ENCODE data around the gene ADCY9. TPM values are rescaled to one million over a fixed set of nuclear protein-coding genes. Genes with fewer than 3 reads are reported as not detected.
"Not testable (repeated sequence)": the region's sequence is repeated elsewhere in the genome, so short reads cannot be mapped to it uniquely, and the experiment has no call there.

The ADCY9 gene
- total RNA-seq, 5 donors from 2014 or later (not counting 1 experiment from before 2014, with no cell fraction given): 7.9 to 15.7 (median 11.6) TPM

GRCh38 chr16:3938471-3938842, 177.8 kb downstream of the ADCY9 start:
- ChIA-PET POLR2A (no interaction called here), CTCF (interaction anchor here in 1 of 2 donors (0.6 kb wide), 3 partner anchors 66 to 334 kb away, joined by 3 to 5 read pairs (median 4); partner anchors contain the start of gene TFAP4)
- DNase-seq (peak in 1 of 35 experiments; percentile 1), ATAC-seq (replicated peaks in 1 of 4) (peak in 1 of 4 experiments; percentile 51)
- Histone ChIP-seq H3K9me3 (no peaks in the 10 kb centered on the region), H3K27me3 (replicated peaks in 1 of 2; ENCODE audit: control insufficient read depth in 2 of 2, extremely low read depth in 1 of 2, insufficient read depth in 2 of 2, low read length in 1 of 2) (peaks cover 0 to 13% of the 10 kb centered on the region in 2 experiments), H3K27ac (ENCODE audit: low read length) (no peak overlapping the region), H3K4me3 (ENCODE audit: control insufficient read depth in 1 of 2, extremely low read depth in 1 of 2, low read length in 1 of 2) (peak overlapping the region in 1 of 2 donors; percentile 34), H3K4me1 (ENCODE audit: control insufficient read depth in 1 of 2, extremely low read depth in 1 of 2, insufficient read depth in 2 of 2, low read length in 2 of 2) (peaks cover 0 to 11% of the 10 kb centered on the region in 2 experiments), H3K36me3 (ENCODE audit: control insufficient read depth in 2 of 2, extremely low read depth in 1 of 2, insufficient read depth in 1 of 2, low read length in 1 of 2) (no peaks in the 10 kb centered on the region)
- Mint-ChIP-seq H3K9me3 (no peaks in the 10 kb centered on the region), H3K27ac (no peak overlapping the region), H3K4me3 (peak overlapping the region in 2 of 3 donors; percentile 21 to 49), H3K4me1 (peaks cover 0 to 4% (median 4%) of the 10 kb centered on the region in 3 donors), H3K36me3 (no peaks in the 10 kb centered on the region), H3K27me3 (no peaks in the 10 kb centered on the region)
- 62% methylated on average over 17 of the region's 19 CpGs for WGBS (ENCODE audit: insufficient coverage)

- WGBS (ENCODE audit: insufficient coverage): 94% methylated on average over 9 of the region's 13 CpGs
- Histone ChIP-seq H3K36me3 (ENCODE audit: control insufficient read depth in 2 of 2, extremely low read depth in 1 of 2, insufficient read depth in 1 of 2, low read length in 1 of 2) (no peaks in the 10 kb centered on the region), H3K27me3 (replicated peaks in 1 of 2; ENCODE audit: control insufficient read depth in 2 of 2, extremely low read depth in 1 of 2, insufficient read depth in 2 of 2, low read length in 1 of 2) (peaks cover 0 to 13% of the 10 kb centered on the region in 2 experiments), H3K27ac (ENCODE audit: low read length) (no peak overlapping the region), H3K4me3 (ENCODE audit: control insufficient read depth in 1 of 2, extremely low read depth in 1 of 2, low read length in 1 of 2) (no peak overlapping the region), H3K9me3 (no peaks in the 10 kb centered on the region), H3K4me1 (ENCODE audit: control insufficient read depth in 1 of 2, extremely low read depth in 1 of 2, insufficient read depth in 2 of 2, low read length in 2 of 2) (peaks cover 0 to 11% of the 10 kb centered on the region in 2 experiments)
- no peak overlapping the region for H3K4me3 Mint-ChIP-seq
- no peak overlapping the region for H3K27ac Mint-ChIP-seq
- H3K4me1 Mint-ChIP-seq: peaks cover 0 to 4% (median 4%) of the 10 kb centered on the region in 3 donors
- DNase-seq: no peak
- POLR2A ChIA-PET: interaction anchor here in 1 of 2 donors (0.6 to 1.1 kb wide), 2 partner anchors 26 to 312 kb away, joined by 4 to 5 read pairs; no protein-coding TSS in a partner anchor
- H3K27me3 Mint-ChIP-seq: no peaks in the 10 kb centered on the region
- CTCF ChIA-PET: interaction anchor here in 1 of 2 donors (0.6 kb wide), 1 partner anchor 1915 kb away, joined by 6 read pairs; no protein-coding TSS in a partner anchor
- ATAC-seq (replicated peaks in 1 of 4): no peak
- no peaks in the 10 kb centered on the region for H3K9me3 Mint-ChIP-seq
- H3K36me3 Mint-ChIP-seq: no peaks in the 10 kb centered on the region
Measured at GRCh38 chr16:3937066-3937875, 179.0 kb downstream of the ADCY9 start.

- H3K27ac ChIP-seq (ENCODE audit: low read length): no peak overlapping the region
- peaks cover 0 to 11% of the 10 kb centered on the region in 2 experiments for H3K4me1 ChIP-seq (ENCODE audit: control insufficient read depth in 1 of 2, extremely low read depth in 1 of 2, insufficient read depth in 2 of 2, low read length in 2 of 2)
- H3K9me3 ChIP-seq: no peaks in the 10 kb centered on the region
- Mint-ChIP-seq H3K27ac (no peak overlapping the region), H3K36me3 (no peaks in the 10 kb centered on the region), H3K9me3 (no peaks in the 10 kb centered on the region), H3K27me3 (no peaks in the 10 kb centered on the region), H3K4me1 (peaks cover 0 to 4% (median 4%) of the 10 kb centered on the region in 3 donors), H3K4me3 (no peak overlapping the region)
- WGBS (ENCODE audit: insufficient coverage): 100% methylated on average over 1 of the region's 4 CpGs
- ChIA-PET POLR2A (no interaction called here), CTCF (no interaction called here)
- peaks cover 0 to 13% of the 10 kb centered on the region in 2 experiments for H3K27me3 ChIP-seq (replicated peaks in 1 of 2; ENCODE audit: control insufficient read depth in 2 of 2, extremely low read depth in 1 of 2, insufficient read depth in 2 of 2, low read length in 1 of 2)
- no peak for ATAC-seq (replicated peaks in 1 of 4)
- DNase-seq: no peak
- no peaks in the 10 kb centered on the region for H3K36me3 ChIP-seq (ENCODE audit: control insufficient read depth in 2 of 2, extremely low read depth in 1 of 2, insufficient read depth in 1 of 2, low read length in 1 of 2)
- no peak overlapping the region for H3K4me3 ChIP-seq (ENCODE audit: control insufficient read depth in 1 of 2, extremely low read depth in 1 of 2, low read length in 1 of 2)
Measured at GRCh38 chr16:3935921-3936320, 180.3 kb downstream of the ADCY9 start.

GRCh38 chr16:3934491-3935181, 181.6 kb downstream of the ADCY9 start:
- no peak for ATAC-seq (replicated peaks in 1 of 4)
- no peak overlapping the region for H3K4me3 Mint-ChIP-seq
- peaks cover 0 to 11% of the 10 kb centered on the region in 2 experiments for H3K4me1 ChIP-seq (ENCODE audit: control insufficient read depth in 1 of 2, extremely low read depth in 1 of 2, insufficient read depth in 2 of 2, low read length in 2 of 2)
- H3K27me3 Mint-ChIP-seq: no peaks in the 10 kb centered on the region
- ChIA-PET POLR2A (interaction anchor here in 1 of 2 donors (0.6 kb wide), 1 partner anchor 404 kb away, joined by 4 read pairs; no protein-coding TSS in a partner anchor), CTCF (interaction anchor here in 1 of 2 donors (0.6 kb wide), 1 partner anchor 1067 kb away, joined by 10 read pairs; no protein-coding TSS in a partner anchor)
- no peaks in the 10 kb centered on the region for H3K36me3 Mint-ChIP-seq
- no peak overlapping the region for H3K27ac Mint-ChIP-seq
- H3K36me3 ChIP-seq (ENCODE audit: control insufficient read depth in 2 of 2, extremely low read depth in 1 of 2, insufficient read depth in 1 of 2, low read length in 1 of 2): no peaks in the 10 kb centered on the region
- H3K9me3 Mint-ChIP-seq: no peaks in the 10 kb centered on the region
- no peaks in the 10 kb centered on the region for H3K9me3 ChIP-seq
- H3K4me1 Mint-ChIP-seq: peaks cover 0 to 4% (median 4%) of the 10 kb centered on the region in 3 donors
- H3K4me3 ChIP-seq (ENCODE audit: control insufficient read depth in 1 of 2, extremely low read depth in 1 of 2, low read length in 1 of 2): no peak overlapping the region
- H3K27ac ChIP-seq (ENCODE audit: low read length): no peak overlapping the region
- WGBS (ENCODE audit: insufficient coverage): 83% methylated on average over 5 of the region's 13 CpGs
- no peak for DNase-seq
- H3K27me3 ChIP-seq (replicated peaks in 1 of 2; ENCODE audit: control insufficient read depth in 2 of 2, extremely low read depth in 1 of 2, insufficient read depth in 2 of 2, low read length in 1 of 2): peaks cover 0 to 13% of the 10 kb centered on the region in 2 experiments

GRCh38 chr16:3927147-3927546, 189.1 kb downstream of the ADCY9 start:
- 100% methylated on average over 1 of the region's 2 CpGs for WGBS (ENCODE audit: insufficient coverage)
- CTCF ChIA-PET; H3K27me3 ChIP-seq (replicated peaks in 1 of 2; ENCODE audit: control insufficient read depth in 2 of 2, extremely low read depth in 1 of 2, insufficient read depth in 2 of 2, low read length in 1 of 2); POLR2A ChIA-PET; H3K27ac ChIP-seq (ENCODE audit: low read length); H3K36me3 Mint-ChIP-seq; ATAC-seq (replicated peaks in 1 of 4); H3K36me3 ChIP-seq (ENCODE audit: control insufficient read depth in 2 of 2, extremely low read depth in 1 of 2, insufficient read depth in 1 of 2, low read length in 1 of 2); H3K9me3 Mint-ChIP-seq; H3K4me1 ChIP-seq (ENCODE audit: control insufficient read depth in 1 of 2, extremely low read depth in 1 of 2, insufficient read depth in 2 of 2, low read length in 2 of 2); DNase-seq; H3K27ac Mint-ChIP-seq; H3K9me3 ChIP-seq; H3K4me3 Mint-ChIP-seq; H3K4me3 ChIP-seq (ENCODE audit: control insufficient read depth in 1 of 2, extremely low read depth in 1 of 2, low read length in 1 of 2); H3K4me1 Mint-ChIP-seq: not testable (repeated sequence)
- peaks cover 4 to 11% of the 10 kb centered on the region in 2 donors for H3K27me3 Mint-ChIP-seq

- Histone ChIP-seq H3K27me3 (replicated peaks in 1 of 2; ENCODE audit: control insufficient read depth in 2 of 2, extremely low read depth in 1 of 2, insufficient read depth in 2 of 2, low read length in 1 of 2) (peaks cover 0 to 29% of the 10 kb centered on the region in 2 experiments), H3K36me3 (ENCODE audit: control insufficient read depth in 2 of 2, extremely low read depth in 1 of 2, insufficient read depth in 1 of 2, low read length in 1 of 2) (no peaks in the 10 kb centered on the region), H3K4me1 (ENCODE audit: control insufficient read depth in 1 of 2, extremely low read depth in 1 of 2, insufficient read depth in 2 of 2, low read length in 2 of 2) (no peaks in the 10 kb centered on the region), H3K9me3 (no peaks in the 10 kb centered on the region), H3K27ac (ENCODE audit: low read length) (no peak overlapping the region), H3K4me3 (ENCODE audit: control insufficient read depth in 1 of 2, extremely low read depth in 1 of 2, low read length in 1 of 2) (no peak overlapping the region)
- H3K27me3 Mint-ChIP-seq: peaks cover 10 to 27% of the 10 kb centered on the region in 2 donors
- no peak for ATAC-seq (replicated peaks in 1 of 4)
- ChIA-PET CTCF (no interaction called here), POLR2A (no interaction called here)
- H3K9me3 Mint-ChIP-seq: peaks cover 0 to under 1% (median 0%) of the 10 kb centered on the region in 3 donors
- no peaks in the 10 kb centered on the region for H3K36me3 Mint-ChIP-seq
- no peak overlapping the region for H3K27ac Mint-ChIP-seq
- H3K4me1 Mint-ChIP-seq: no peaks in the 10 kb centered on the region
- H3K4me3 Mint-ChIP-seq: no peak overlapping the region
- no peak for DNase-seq
Measured at GRCh38 chr16:3924763-3925162, 191.5 kb downstream of the ADCY9 start.

All from T-cell (primary cell).